Activated effector memory CD4-positive, alpha-beta T cell treated with Interleukin-2 at 50 U/mL for 16 hours (primary cell): Measurements from ENCODE around the gene UMAD1.
"Not testable (repeated sequence)": the region's sequence is repeated elsewhere in the genome, so short reads cannot be mapped to it uniquely, and the experiment has no call there.

Experiments used
- DNase-seq: peaks from one replicate; pipeline ENCODE4 v3.0.0-alpha.2; 2020

The UMAD1 gene

DNA sequence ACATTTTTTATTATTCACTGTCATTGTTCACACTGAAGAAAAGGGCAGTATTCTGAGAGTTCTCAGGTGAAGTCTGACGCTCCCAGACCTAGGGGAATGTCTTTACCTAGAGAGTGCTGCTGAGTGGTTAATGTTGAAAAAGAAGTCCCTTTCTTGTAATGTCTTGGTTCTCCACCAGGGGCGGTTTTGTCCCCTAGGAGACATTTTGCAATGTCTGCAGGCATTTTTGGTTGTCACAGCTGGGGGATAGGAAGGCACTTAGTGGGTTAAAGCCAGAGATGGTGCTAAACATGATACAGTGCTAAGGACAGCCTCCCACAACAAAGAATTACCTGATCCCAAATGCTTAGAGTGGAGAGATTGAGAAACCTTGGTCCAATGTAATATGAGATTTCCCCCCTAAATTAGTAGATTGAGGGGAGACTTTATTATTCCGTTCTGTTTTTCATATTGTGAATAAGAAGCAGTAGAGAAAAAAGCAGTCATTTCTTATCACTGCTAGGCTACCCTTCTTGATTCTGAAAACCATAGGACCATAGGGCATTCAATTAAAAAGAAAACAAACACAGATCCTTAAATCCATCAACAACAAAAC lies 13.1 kb downstream of the UMAD1 start:
- DNase-seq: no peak

DNA sequence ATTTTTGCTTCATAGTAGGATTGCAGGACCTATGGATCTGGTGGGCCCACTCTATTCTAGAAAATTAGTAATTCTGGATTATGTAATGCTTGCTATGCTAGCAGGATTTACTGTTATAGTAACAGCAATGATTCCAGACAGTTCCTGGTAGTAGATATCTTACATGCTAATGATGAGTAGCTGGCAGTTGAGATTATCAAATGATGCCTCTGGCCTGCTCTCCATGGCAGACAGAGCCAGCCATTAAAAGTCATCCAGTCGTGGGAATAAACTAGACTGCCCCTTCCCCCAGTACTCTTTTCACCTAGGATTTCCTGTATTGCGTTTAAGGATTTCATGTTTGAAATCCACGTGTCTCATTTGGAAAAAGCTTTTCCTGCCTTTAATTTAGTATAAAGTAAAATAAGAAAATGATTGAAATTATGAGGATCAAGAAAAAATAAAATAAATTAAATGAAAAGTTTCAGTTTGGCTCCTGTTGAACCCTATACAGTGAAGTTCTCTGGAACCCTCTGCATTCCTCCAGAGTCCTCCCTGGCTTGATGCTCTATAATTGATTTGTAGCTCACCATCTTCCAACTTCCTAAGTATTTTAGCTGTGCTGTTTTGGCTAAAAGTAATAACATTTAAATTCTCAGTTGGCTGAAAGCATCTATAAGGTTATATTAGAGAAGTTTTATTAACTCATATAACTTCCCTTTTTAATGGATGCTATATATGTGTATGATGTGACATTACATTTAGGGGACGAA lies 14.6 kb downstream of the UMAD1 start:
- DNase-seq: no peak

DNA sequence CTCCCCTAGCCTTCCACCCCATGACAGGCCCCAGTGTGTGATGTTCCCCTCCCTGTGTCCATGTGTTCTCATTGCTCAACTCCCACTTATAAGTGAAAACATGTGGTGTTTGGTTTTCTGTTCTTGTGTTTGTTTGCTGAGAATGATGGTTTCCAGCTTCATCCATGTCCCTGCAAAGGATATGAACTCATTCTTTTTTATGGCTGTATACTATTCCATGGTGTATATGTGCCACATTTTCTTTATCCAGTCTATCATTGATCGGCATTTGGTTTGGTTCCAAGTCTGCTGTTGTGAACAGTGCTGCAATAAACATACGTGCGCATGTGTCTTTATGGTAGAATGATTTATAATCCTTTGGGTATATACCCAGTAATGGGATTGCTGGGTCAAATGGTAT lies 15.9 kb downstream of the UMAD1 start:
- not testable (repeated sequence) for DNase-seq

DNA sequence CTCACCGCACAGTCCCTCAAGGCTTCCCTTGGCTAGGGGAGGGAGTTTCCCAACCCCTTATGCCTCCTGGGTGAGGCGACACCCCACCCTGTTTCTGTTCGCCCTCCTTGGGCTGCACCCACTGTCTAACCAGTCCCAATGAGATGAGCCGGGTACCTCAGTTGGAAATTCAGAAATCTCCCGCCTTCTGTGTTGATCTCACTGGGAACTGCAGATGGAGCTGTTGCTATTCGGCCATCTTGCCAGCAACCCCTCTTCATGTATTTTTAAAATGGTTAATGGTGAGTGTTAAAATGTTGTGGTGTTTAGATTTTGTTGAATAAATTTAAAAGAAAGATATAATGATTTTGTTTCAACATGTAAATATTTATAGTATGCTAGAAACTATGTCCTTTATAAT lies 22.0 kb downstream of the UMAD1 start:
- DNase-seq: no peak

DNA sequence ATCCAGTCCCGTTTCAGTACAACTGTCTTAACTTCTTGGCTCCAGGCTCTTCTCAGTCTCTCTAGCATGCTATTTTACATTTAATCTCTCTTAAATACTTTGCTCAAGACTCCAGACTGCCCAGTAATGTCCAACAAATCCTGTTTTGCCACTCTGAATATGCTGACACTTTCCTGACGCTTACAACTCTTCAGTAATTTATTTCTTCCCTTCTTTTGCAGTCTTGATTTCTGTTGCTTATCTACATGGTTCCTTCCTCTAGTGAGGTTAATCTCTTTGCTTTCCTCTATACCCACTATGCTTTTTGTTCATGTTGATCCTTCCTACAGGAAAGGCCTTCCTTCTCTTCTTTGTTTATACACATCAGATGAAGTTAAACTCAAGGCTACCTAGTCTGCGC lies 23.7 kb downstream of the UMAD1 start:
- no peak for DNase-seq

DNA sequence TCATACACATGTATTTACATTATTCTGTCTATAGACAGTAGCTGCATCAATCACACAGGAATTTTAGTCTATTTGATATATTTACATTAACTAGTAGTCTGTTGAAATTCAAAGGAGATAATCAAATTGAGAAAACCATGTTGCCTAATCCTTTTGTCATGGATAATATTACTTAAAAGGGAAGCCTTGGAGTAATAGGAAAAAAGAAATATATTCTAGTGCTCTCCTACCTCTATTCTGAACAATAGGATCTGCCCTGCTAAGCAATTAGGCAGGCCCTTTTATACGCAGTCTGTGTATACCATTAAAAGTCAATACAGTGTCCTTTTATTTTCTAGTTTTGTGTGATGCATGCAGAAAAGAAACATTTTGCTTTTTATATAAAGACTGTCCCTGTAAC lies 24.5 kb downstream of the UMAD1 start:
- DNase-seq: no peak

DNA sequence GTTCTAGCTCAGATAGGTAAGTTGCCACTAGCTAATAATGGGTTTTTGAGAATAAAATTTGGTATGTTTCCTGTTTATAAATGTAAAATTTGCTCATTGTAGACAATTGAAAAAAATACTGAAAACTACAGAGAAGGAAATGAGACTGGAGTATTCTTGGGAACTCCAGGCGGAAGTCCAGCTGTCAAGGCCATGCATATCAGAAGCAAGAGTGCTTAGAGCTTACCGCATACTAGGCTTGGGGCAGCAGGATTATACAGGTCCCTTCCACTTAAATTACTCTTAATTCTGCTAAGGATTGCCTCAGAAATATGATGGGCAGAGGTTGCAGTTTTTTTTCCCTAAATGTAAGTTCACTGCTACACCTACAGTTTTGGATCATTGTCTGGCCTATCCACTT lies 26.6 kb downstream of the UMAD1 start:
- DNase-seq: no peak

DNA sequence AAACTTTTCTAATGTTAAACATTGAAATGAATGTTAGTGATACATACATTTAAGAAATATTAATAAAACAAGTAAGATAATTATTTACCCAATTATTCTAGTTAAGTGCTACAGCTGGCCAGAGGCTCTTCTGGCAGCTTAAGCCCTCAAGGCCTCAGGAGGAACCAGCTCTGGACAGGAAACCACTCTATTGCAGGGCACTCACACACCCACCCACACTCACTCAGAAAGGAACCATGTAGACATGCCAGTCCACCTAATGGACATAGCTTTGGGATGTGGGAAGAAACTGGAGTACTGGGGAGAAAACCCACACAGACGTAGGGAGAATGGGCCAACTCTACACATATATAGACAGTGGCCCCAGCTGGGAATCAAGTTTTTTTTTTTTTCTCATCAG lies 28.2 kb downstream of the UMAD1 start:
- no peak for DNase-seq

DNA sequence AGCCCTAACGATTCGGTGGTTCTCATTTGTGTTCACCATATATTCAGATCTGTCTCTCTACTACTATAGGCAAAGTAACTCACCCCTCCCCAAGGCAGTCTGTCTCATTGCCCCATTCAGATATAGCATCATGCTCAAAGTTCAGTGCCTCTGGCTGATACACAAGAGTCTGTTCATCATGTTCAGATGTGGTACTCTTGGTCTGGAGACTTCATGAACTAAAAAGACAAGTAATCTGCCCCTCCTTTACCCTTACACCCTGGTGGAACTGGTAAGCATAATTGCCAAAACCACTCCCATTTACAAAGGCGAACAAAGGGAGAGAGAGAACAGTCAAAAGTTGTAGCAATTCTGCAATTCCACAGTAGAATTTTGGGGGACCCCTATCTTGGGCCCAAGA lies 29.9 kb downstream of the UMAD1 start:
- no peak for DNase-seq

DNA sequence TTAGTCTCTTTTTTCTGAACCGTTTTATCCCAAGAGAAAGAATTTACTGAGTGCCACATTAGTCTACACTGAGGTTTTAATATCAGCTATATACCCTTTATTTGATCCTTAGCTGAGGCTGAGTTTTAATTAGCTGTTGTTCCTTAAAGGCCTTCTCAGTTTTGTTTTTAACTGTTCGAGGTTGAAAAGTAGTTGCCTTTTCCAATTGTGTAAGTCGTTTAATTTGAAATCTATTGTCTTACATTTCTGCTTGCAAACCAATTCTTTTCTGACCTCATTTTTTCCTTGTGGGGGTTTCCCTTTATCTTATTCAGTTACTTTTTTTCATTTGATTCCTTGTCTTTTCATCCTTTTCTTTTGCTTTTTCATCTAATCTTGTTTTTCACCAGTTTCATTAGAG lies 30.8 kb downstream of the UMAD1 start:
- no peak for DNase-seq

DNA sequence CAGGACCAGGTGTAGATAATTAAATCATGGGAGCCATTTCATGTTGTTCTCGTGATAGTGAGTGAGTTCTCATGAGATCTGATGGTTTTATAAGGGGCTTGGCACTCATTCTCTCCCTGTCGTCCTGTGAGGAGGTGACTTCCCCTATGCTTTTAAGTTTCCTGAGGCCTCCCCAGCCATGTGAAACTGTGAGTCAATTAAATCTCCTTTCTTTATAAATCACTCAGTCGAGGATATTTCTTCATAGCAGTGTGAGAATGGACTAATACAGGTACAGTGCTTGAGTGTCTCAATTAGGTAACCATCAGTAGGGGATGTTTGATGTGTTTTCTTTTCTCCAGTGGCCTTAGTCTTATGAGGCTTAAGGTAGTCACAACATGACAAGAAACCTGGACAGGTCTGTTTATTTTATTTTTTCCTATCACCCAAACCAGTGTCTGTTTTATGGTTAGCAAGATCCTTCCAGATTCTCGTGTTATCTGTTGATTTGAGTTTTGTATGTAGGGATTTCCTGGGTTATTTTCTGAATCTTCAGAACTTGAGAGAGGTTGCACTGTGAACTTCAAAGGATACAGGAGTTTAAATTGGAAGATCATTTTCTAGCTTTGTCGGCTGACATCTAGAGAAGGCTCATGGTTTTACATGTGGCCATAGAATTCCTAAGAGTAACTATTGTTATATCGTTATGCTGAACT lies 32.1 kb downstream of the UMAD1 start:
- DNase-seq: no peak

DNA sequence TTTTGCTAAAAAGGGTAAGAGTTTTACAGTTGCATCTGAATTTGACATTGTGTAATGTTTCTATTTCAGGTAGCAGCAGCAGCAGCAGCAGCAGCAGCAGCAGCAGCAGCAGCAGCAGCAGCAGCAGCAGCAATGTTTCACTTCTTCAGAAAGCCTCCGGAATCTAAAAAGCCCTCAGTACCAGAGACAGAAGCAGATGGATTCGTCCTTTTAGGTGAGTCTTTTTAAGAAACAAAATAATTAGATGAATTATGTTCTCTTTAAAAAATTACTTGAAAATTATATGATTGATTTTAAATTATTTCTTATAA lies 32.6 kb downstream of the UMAD1 start:
- no peak for DNase-seq

DNA sequence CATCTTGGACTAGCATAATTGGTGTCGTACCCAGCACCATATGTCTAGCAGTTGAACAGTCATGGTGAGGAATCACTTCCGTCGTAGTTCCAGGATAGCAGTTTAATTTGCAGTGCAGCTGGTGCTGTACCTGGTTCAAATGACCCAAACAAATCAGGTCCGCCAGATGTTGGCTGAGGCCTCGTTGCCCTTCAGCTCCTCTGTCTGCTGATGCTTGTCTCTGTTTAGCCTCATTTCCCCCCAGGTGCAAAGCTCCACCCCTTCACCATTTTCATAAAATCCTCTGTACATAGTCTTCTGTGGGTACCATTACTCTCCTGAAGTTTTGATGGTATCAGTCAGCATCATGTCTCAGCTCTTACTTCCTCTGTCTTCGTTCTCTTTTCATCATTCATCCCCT lies 35.1 kb downstream of the UMAD1 start:
- DNase-seq: no peak

DNA sequence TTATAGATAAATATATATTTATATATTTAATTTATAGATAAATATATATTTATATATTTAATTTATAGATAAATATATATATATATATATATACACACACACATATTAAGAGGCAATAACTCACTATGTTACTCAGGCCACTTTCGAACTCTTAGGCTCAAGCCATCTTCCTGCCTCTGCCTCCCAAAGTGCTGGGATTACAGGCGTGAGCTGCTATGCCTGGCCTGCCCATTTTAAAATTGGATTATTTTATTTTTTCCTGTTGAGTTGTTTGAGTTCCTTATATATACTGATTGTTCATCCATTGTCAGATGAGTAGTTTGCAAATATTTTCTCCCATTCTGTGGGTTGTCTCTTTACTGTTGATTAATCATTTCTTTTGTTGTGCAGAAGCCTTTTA lies 39.1 kb downstream of the UMAD1 start:
- not testable (repeated sequence) for DNase-seq

DNA sequence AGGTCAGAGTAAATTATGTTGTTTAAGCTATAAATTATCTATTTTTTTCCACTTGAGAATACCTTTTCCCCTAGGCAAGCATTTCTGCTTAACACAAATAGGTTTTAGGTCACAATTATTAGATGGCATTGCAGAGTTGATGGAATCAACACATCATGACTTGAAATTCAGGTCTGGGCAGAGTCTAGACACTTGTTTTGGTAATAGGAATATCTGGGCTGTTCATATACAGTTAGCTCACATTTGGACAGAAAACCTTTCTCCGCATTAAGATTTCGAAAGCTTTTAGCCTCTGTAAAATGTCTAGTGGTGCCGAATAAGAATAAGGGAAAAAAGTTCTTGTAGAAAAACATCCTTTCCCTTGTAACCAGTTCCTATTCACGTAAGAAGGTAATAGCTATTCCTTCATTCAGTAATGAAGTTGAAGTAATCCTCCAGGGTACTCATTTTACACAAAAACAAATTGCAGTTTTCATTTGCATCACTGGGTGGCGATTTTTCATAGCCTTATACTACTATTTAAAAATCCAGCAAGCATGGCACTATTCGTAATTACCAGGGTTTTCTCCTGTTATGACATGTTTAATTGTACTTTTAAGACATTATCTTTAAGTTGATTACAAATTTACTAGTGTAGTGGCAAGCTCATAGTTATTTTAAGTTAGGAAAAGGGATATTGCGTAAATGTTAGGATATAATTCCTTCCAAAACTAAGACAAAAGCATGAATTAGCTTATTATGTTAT lies 40.8 kb downstream of the UMAD1 start:
- DNase-seq: no peak

DNA sequence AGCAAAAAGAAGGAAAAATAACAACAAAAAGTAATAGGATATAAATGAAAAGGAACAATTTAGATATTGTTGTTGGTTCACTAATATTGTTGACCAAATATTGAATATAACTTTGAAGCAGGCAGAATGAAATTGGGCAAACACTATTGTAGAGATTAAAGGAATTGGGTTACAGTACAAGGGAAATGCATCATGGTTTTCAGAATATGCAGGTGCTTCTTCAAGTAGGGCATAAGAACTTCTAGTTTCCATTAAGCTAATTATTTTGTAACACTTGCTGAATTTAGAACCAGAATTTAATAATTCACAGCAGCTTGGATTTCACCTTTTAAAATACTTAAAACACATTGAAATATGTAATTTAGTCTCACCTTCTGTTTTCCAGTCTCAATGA lies 41.4 kb downstream of the UMAD1 start:
- no peak for DNase-seq

DNA sequence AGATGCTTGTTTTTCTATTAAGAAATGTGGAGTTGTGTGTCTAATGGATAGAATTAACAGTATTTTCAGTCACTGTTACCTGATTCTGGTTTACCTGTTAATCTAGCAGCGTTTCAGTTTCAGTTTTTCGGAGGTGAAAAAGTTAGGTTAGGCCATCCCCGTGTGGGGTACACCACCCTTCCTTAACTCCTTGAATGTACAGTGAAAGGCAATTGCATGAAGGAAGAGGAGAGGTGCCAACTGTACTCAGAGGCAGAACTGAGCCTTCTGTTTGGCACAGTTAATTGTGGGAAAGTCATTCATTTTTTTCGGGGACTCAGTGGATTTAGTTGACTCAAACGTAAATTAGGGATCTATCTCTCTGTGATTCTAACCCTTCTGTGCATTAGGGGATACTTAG lies 42.3 kb downstream of the UMAD1 start:
- DNase-seq: no peak

DNA sequence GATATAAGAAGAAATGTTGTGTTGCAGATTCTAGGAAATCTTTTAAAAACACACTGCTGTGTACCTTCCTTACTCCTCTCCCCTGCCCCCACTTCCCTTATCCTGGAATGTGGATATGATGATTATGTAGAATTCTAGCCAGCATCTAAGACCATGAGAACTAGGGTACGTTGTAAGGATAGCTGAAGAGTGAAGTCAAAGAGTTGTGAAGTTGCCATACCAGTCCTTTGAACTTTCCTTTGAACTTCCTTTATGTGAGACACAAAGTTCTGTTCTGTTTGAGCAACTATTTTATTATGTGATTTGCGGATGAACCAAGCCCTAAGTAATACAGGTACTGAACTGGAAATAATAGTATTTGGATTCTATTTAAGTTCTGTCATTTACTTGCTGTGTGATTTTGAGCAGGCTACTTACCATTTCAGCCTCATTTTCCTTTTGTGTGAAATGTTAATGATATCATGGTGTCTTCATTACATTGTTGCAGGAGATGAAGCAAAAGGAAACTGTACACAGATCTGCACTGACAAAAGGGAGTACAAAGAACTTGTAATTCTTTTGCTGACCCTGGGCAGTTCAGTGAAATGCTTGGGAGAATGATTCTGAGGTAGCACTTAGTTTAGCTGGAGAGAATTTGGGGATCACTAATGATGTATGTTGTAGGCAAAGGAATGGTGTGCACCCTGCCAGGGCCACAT lies 46.4 kb downstream of the UMAD1 start:
- DNase-seq: no peak

DNA sequence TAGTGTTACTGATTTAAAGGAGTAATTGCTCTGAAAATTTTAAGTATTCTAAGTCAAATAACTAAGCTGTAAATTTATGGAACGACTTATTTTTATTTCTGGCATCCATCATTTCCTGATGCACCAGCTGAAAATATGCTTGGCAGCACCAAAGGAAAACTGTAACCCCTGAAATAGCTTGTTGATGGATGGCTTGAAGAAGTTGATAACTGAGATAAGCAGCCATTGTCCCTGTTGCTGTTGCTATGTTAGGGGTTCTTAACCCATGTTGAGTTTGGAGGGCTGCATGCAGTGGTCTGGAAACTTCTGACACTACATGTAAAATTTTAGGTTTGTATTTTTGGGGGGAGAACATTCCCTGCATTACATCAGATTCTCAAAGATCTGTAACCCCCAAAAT lies 47.2 kb downstream of the UMAD1 start:
- no peak for DNase-seq

DNA sequence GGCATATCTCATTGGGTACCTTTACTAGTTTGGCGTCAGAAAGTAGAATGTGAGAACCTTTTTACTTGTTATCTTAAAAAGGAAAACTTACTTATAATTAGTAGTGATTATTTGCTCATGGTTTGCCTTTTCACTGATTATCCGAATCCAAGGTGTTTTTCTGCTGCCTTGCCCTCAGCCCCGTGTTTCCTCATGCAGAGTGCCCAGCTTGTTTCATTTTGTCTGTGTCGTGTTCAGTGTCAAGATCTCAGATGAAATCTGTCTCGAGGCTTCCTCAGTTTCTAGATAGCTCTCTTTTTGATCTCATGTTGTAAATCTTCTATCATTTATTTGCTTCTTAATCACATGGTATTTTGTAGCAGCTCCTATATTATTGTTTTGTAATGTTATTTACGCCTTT lies 47.8 kb downstream of the UMAD1 start:
- DNase-seq: no peak

DNA sequence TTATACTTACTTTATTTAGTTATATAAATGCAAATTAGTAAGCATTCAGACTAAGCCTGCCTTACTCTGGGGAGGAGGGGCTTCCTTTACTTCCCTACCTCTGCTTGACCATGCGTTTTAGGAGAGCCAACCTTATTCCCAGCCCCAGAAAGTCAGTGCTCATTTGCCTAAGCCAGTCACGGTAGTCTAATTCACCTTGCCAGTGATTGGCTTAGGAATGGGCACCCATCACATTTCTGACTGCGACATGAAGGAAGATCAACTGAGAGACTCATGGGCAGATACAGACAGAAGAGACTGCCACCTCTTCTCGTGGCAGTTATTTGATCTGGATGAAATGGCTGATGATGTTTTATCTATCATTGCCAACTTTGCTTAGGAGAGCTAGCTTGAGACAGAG lies 48.4 kb downstream of the UMAD1 start:
- DNase-seq: no peak

DNA sequence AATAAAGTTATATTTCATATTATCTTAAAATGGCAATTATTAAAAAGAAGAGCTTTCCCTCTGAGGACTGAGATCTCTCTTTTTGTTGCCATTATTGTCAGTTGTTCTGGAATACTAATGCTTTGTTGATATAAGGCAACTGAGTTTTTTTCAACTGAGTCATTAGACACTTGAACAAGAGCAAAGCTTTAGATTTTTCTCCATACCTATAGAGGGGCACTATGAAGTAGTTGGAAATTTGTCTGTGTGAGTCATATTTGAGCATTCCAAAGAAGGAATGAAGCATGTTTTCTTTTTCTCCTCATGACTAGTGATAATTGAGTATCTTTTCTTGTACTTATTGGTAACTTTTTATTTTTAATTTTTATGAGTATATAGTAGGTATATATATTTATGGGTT lies 53.3 kb downstream of the UMAD1 start:
- DNase-seq: no peak

DNA sequence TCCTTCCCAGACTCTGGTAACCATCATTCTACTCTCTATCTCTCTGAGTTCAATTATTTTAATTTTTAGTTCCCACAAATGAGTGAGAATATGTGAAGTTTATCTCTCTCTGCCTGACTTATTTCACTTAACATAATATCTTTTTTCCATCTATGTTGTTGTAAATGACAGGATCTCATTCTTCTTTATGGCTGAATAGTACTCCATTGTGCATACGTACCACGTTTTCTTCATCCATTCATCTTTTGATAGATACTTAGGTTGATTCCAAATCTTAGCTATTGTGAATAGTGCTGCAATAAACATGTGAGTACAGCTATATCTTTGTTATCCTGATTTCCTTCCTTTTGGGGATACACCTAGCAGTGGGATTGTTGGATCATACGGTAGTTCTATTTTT lies 54.0 kb downstream of the UMAD1 start:
- DNase-seq: no peak
